HCT116 (cell line): ENCODE results near the gene HAO1. TPM values are rescaled to one million over a fixed set of nuclear protein-coding genes. Genes with fewer than 3 reads are reported as not detected.

Experiments
- ATAC-seq: fragments of 200-7000 bp; cut with Tn5 transposase; 2 replicates; pipeline ENCODE4 v1.9.1; 2020; ENCODE audit warnings: mild to moderate bottlenecking, moderate library complexity
- BruUV-seq: library from RNA; stranded (reverse); fragments of 400-500 nt; replicated peaks from 2 replicates; lab custom pipeline; 2021; lab: Mats Ljungman, UMichigan
- CTCF ChIA-PET: fragments of 300-600 bp; sonication (Branson Sonifier 250); formaldehyde crosslinking; loops from one replicate; lab custom pipeline; 2021; ENCODE audit warnings: antibody characterized with exemption; lab: Charles Lee
- POLR2A ChIA-PET: fragments of 300-600, 350-600 bp; sonication (Branson Sonifier 250); formaldehyde crosslinking; loops from one replicate; lab custom pipeline; 2021; ENCODE audit warnings: antibody characterized with exemption; lab: Charles Lee
- RAD21 ChIA-PET, 2 experiments: fragments of 300-600 bp; sonication (Branson Sonifier 250); formaldehyde crosslinking; loops; one replicate each; lab custom pipeline; 2023; ENCODE audit warnings: low total read pairs in 2 of 2; ENCODE audit not compliant: uncharacterized antibody in 2 of 2, unreplicated experiment in 2 of 2, low non-redundant PET in 1 of 2; lab: Charles Lee
- DNase-seq: peaks from one replicate; pipeline ENCODE4 v3.0.0-alpha.2; 2010; ENCODE audit warnings: low read depth, low spot score
- H2AFZ ChIP-seq: fragments of 200-600 bp; shearing (Covaris generic), sonication (generic); 2 replicates; pipeline ENCODE4 v1.6.1; 2017; ENCODE audit warnings: low read depth, mixed run types, mixed read lengths, antibody characterized with exemption, low read length; ENCODE audit not compliant: poor library complexity, severe bottlenecking
- H3K27ac ChIP-seq: 2 replicates; pipeline ENCODE4 v1.5.1; 2012; ENCODE audit warnings: low read depth, low read length
- H3K27me3 ChIP-seq: fragments of 200-600 bp; sonication (generic); 2 replicates; pipeline ENCODE4 v1.6.1; 2016; ENCODE audit warnings: mixed run types, low read length, mixed read lengths; ENCODE audit not compliant: insufficient read depth
- H3K36me3 ChIP-seq, 2 experiments: fragments of 200-500 bp in 1 of 2; fragments of 200-600 bp in 1 of 2; sonication (Bioruptor generic) in 1 of 2; sonication (generic) in 1 of 2; 2 replicates each; pipeline versions ENCODE4 v1.5.1 to v1.6.1; 2014 to 2016; ENCODE audit warnings: low read length in 2 of 2, inconsistent platforms in 1 of 2, mixed read lengths in 1 of 2, mixed run types in 1 of 2; ENCODE audit not compliant: insufficient read depth in 2 of 2, control insufficient read depth in 1 of 2
- H3K4me1 ChIP-seq, 2 experiments: fragments of 200-600 bp in 1 of 2; sonication (generic) in 1 of 2; 2 replicates each; pipeline versions ENCODE4 v1.5.1 to v1.6.1; 2012 to 2017; ENCODE audit warnings: low read length in 2 of 2, inconsistent platforms in 1 of 2, mild to moderate bottlenecking in 1 of 2, mixed read lengths in 1 of 2, mixed run types in 1 of 2, moderate library complexity in 1 of 2; ENCODE audit not compliant: insufficient read depth in 2 of 2, control insufficient read depth in 1 of 2
- H3K4me2 ChIP-seq: fragments of 200-600 bp; sonication (generic); 2 replicates; pipeline ENCODE4 v1.6.1; 2017; ENCODE audit warnings: mixed run types, low read length, mixed read lengths
- H3K4me3 ChIP-seq, 2 experiments: fragments of 200-600 bp in 1 of 2; sonication (generic) in 1 of 2; replicated peaks in 1 of 2; 2 replicates each; pipeline ENCODE4 v1.5.1; 2011 to 2016; ENCODE audit warnings: low read length in 2 of 2, control low read depth in 1 of 2, low read depth in 1 of 2, mild to moderate bottlenecking in 1 of 2, mixed read lengths in 1 of 2, mixed run types in 1 of 2
- H3K79me2 ChIP-seq: fragments of 200-600 bp; sonication (generic); 2 replicates; pipeline ENCODE4 v1.6.1; 2017; ENCODE audit warnings: mild to moderate bottlenecking, mixed run types, low read length, moderate library complexity, mixed read lengths; ENCODE audit not compliant: insufficient read depth
- H3K9ac ChIP-seq: fragments of 200-600 bp; sonication (generic); 2 replicates; pipeline ENCODE4 v1.6.1; 2016; ENCODE audit warnings: low read length, mixed read lengths
- H3K9me2 ChIP-seq: fragments of 200-600 bp; sonication (generic), shearing (Covaris generic); 2 replicates; pipeline ENCODE4 v1.6.1; 2017; ENCODE audit warnings: mixed run types, mild to moderate bottlenecking, moderate library complexity; ENCODE audit not compliant: insufficient read depth
- H3K9me3 ChIP-seq, 2 experiments: fragments of 200-500 bp in 1 of 2; fragments of 200-600 bp in 1 of 2; sonication (Bioruptor generic) in 1 of 2; sonication (generic) in 1 of 2; 2 replicates each; pipeline ENCODE4 v1.6.1; 2014 to 2017; ENCODE audit warnings: low read length in 2 of 2, mixed read lengths in 2 of 2, inconsistent platforms in 1 of 2, low read depth in 1 of 2, mild to moderate bottlenecking in 1 of 2, mixed run types in 1 of 2, moderate library complexity in 1 of 2; ENCODE audit not compliant: control insufficient read depth in 1 of 2, insufficient read depth in 1 of 2
- H4K20me1 ChIP-seq: fragments of 200-600 bp; sonication (generic), shearing (Covaris generic); 2 replicates; pipeline ENCODE4 v1.6.1; 2017; ENCODE audit warnings: mixed run types, mild to moderate bottlenecking, moderate library complexity; ENCODE audit not compliant: insufficient read depth
- CEBPB ChIP-seq: IDR thresholded peaks from 2 replicates; pipeline ENCODE4 v1.6.1; 2012; ENCODE audit warnings: low read depth
- ELF1 ChIP-seq: IDR thresholded peaks from 2 replicates; pipeline ENCODE4 v1.6.1; 2012; ENCODE audit warnings: low read depth, borderline replicate concordance
- FOSL1 ChIP-seq: IDR thresholded peaks from 2 replicates; pipeline ENCODE4 v1.6.1; 2012; ENCODE audit warnings: low read depth
- POLR2A ChIP-seq: IDR thresholded peaks from 2 replicates; pipeline ENCODE4 v1.7.0; 2011; ENCODE audit warnings: borderline replicate concordance; ENCODE audit not compliant: insufficient read depth, insufficient read length; ENCODE audit errors: extremely low read depth
- RAD21 ChIP-seq: IDR thresholded peaks from 2 replicates; pipeline ENCODE4 v1.6.1; 2012; ENCODE audit warnings: low read depth, mild to moderate bottlenecking
- SIN3A ChIP-seq: IDR thresholded peaks from 2 replicates; pipeline ENCODE4 v1.6.1; 2012; ENCODE audit warnings: low read depth
- SP1 ChIP-seq: IDR thresholded peaks from 2 replicates; pipeline ENCODE4 v1.6.1; 2012; ENCODE audit warnings: low read depth
- TCF7L2 ChIP-seq: IDR thresholded peaks from 2 replicates; pipeline ENCODE4 v1.7.0; 2011; ENCODE audit warnings: borderline replicate concordance, inconsistent platforms; ENCODE audit not compliant: insufficient read depth, insufficient read length; ENCODE audit errors: extremely low read depth
- YY1 ChIP-seq: IDR thresholded peaks from 2 replicates; pipeline ENCODE4 v1.6.1; 2011; ENCODE audit warnings: low read length, low read depth, moderate library complexity, mild to moderate bottlenecking; ENCODE audit not compliant: insufficient replicate concordance; ENCODE audit errors: extremely low read depth
- ZFX ChIP-seq: fragments of 450-650 bp; IDR thresholded peaks from 2 replicates; pipeline ENCODE4 v1.6.1; 2017
- ZNF274 ChIP-seq: fragments of 200-500 bp; sonication (Bioruptor generic); IDR thresholded peaks from 2 replicates; pipeline ENCODE4 v1.6.1; 2014; ENCODE audit warnings: mild to moderate bottlenecking, low read depth, low read length, inconsistent platforms
- intact Hi-C: fragments of 100-400 bp; cut with micrococcal nuclease; formaldehyde crosslinking; loops from 2 replicates; pipeline ENCODE4 v1.10.0; 2022
- total RNA-seq: library from RNA; stranded (reverse); gene quantifications from one replicate; pipeline ENCODE4 v1.2.1, GENCODE V29; 2021; ENCODE audit not compliant: unreplicated experiment
- TF ChIP-seq, protein P1 (sequence below): IDR thresholded peaks from 2 replicates; pipeline ENCODE4 v1.6.1; 2012
- TF ChIP-seq, protein P2 (sequence below): IDR thresholded peaks from 2 replicates; pipeline ENCODE4 v1.6.1; 2011; ENCODE audit warnings: mild to moderate bottlenecking, low read length, moderate library complexity; ENCODE audit not compliant: insufficient replicate concordance; ENCODE audit errors: extremely low read depth

HAO1 gene
- total RNA-seq, 1 experiment from 2014 or later = 0.12 TPM

DNA sequence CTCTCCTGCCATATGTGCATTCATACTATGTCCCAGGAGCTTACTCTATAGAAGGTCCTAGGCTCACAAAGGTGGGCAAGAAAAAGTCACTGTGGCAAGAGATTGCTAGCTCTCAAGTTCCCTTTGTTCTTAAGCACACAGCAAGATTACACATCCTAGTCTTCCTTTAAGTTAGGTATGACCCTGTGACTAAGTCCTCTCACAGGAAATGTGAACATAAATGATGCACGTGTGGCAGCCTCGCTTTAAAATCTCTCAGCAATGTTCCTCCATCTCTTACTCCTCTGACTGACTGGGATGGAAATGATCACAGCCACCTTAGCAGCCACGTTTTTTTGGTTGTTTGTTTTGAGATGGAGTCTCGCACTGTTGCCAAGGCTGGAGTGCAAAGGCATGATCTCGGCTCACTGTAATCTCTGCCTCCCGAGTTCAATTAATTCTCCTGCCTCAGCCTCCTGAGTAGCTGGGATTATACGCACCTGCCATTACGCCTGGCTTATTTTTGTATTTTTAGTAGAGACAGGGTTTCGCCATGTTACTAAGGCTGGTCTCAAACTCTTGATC, 35.7 kb upstream of the HAO1 start:
- Histone ChIP-seq H3K4me1 (peaks cover 0 to 5% of the 10 kb centered on the region in 2 experiments; a peak in 1 of 4 replicates), H3K9me2 (no peaks in the 10 kb centered on the region), H3K79me2 (no peaks in the 10 kb centered on the region)
- no peak for TF ChIP-seq SP1
- TF ChIP-seq TCF7L2 = no peak
- no peak for TF ChIP-seq ZFX
- TF ChIP-seq, all 23 proteins: peak for 0
- ChIA-PET RAD21 (no interaction called here), POLR2A (no interaction called here), CTCF (no interaction called here)
- H3K36me3 ChIP-seq = no peaks in the 10 kb centered on the region
- no peak overlapping the region for H3K9ac ChIP-seq
- DNase-seq = no peak
- no peaks in the 10 kb centered on the region for H3K27me3 ChIP-seq
- no peaks in the 10 kb centered on the region for H4K20me1 ChIP-seq
- H3K4me3 ChIP-seq = no peak overlapping the region
- intact Hi-C loops = no loop called here
- no peak overlapping the region for H3K4me2 ChIP-seq
- H3K27ac ChIP-seq = no peak overlapping the region
- ATAC-seq = no peak
- no peak overlapping the region for H2AFZ ChIP-seq
- no peaks in the 10 kb centered on the region for H3K9me3 ChIP-seq
- no TSS peak for BruUV-seq

DNA sequence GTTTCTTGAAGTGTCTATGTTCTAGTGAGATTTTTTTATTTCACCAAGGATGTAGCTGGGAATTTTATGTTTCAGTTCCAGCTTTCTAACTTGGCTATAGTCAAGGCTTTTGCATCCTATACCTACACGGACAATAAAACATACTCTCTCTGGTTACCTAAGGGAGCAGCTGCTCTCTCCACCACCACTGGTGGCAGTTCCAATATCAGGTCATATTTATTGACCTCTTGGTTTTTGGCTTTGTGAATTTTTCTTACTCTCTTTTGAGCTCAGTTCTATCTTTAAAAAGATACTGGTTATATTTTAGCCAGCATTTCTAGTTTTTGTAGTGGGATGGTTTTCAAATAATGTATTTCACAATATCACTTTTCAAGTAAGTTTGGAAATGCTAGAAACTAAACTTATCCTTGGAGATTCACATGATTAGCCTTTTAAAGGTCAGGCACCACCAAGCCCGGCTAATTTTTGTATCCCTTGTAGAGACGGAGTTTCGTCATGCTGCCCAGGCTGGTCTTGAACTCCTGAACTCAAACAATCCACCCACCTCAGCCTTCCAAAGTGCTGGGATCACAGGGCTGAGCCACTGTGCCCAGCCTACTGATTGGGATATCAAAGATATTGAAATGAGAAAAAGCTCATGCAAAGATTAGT, 34.7 kb upstream of the HAO1 start:
- Histone ChIP-seq H3K36me3 (no peaks in the 10 kb centered on the region), H3K9ac (no peak overlapping the region), H3K27ac (no peak overlapping the region), H3K9me3 (no peaks in the 10 kb centered on the region), H3K27me3 (no peaks in the 10 kb centered on the region), H3K4me3 (no peak overlapping the region), H3K4me1 (no peaks in the 10 kb centered on the region), H3K79me2 (no peaks in the 10 kb centered on the region), H4K20me1 (no peaks in the 10 kb centered on the region), H2AFZ (no peak overlapping the region), H3K9me2 (no peaks in the 10 kb centered on the region), H3K4me2 (no peak overlapping the region)
- DNase-seq (no peak), ATAC-seq (no peak)
- BruUV-seq = no TSS peak
- RAD21 ChIA-PET = no interaction called here
- TF ChIP-seq FOSL1 (no peak), SIN3A (no peak), ELF1 (no peak), YY1 (no peak), ZNF274 (no peak), ZFX (no peak), POLR2A (no peak), CEBPB (no peak), RAD21 (no peak)
- TF ChIP-seq, protein P1, sequence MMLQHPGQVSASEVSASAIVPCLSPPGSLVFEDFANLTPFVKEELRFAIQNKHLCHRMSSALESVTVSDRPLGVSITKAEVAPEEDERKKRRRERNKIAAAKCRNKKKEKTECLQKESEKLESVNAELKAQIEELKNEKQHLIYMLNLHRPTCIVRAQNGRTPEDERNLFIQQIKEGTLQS = no peak
- TF ChIP-seq, protein P2, sequence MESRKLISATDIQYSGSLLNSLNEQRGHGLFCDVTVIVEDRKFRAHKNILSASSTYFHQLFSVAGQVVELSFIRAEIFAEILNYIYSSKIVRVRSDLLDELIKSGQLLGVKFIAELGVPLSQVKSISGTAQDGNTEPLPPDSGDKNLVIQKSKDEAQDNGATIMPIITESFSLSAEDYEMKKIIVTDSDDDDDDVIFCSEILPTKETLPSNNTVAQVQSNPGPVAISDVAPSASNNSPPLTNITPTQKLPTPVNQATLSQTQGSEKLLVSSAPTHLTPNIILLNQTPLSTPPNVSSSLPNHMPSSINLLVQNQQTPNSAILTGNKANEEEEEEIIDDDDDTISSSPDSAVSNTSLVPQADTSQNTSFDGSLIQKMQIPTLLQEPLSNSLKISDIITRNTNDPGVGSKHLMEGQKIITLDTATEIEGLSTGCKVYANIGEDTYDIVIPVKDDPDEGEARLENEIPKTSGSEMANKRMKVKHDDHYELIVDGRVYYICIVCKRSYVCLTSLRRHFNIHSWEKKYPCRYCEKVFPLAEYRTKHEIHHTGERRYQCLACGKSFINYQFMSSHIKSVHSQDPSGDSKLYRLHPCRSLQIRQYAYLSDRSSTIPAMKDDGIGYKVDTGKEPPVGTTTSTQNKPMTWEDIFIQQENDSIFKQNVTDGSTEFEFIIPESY = no peak
- intact Hi-C loops = no loop called here
- CTCF ChIA-PET = interaction anchor here (0.8 kb wide), 1 partner anchor 14 kb away, joined by 3 read pairs; no protein-coding TSS in a partner anchor
- POLR2A ChIA-PET = no interaction called here
